ENCODE data around the gene KHDRBS2. TPM values are rescaled to one million over a fixed set of nuclear protein-coding genes. Genes with fewer than 3 reads are reported as not detected.

The KHDRBS2 gene
- total and polyA plus RNA-seq, 8 donors = 0.05 to 0.12 (median 0.09) TPM; not detected in 3

GRCh38 chr6:61950811-61951210 is 335.2 kb downstream of the KHDRBS2 start:
- DNase-seq = no peak
- WGBS, 2 donors = 50 to 51% methylated on average over 1 of the region's 1 CpG
- FAIRE-seq = no peak
- Histone ChIP-seq H3K27me3 (no peaks in the 10 kb centered on the region), H3K27ac (no peak overlapping the region), H3K4me1 (no peaks in the 10 kb centered on the region), H3K36me3 (no peaks in the 10 kb centered on the region), H3K9me3 (no peaks in the 10 kb centered on the region), H3K4me3 (no peak overlapping the region)
- no peak for TF ChIP-seq CTCF (IDR thresholded peaks at IDR 0.05)
- ATAC-seq = no peak
- intact Hi-C loops (cut with DNase I) = no loop called here

GRCh38 chr6:61949971-61950370 is 336.1 kb downstream of the KHDRBS2 start:
- Histone ChIP-seq H3K36me3 (no peaks in the 10 kb centered on the region), H3K27ac (no peak overlapping the region), H3K4me3 (no peak overlapping the region), H3K9me3 (no peaks in the 10 kb centered on the region), H3K27me3 (no peaks in the 10 kb centered on the region), H3K4me1 (no peaks in the 10 kb centered on the region)
- no peak for TF ChIP-seq CTCF (IDR thresholded peaks at IDR 0.05)
- ATAC-seq (no peak), DNase-seq (no peak), FAIRE-seq (no peak)
- 48 to 62% methylated on average over 1 of the region's 1 CpG for WGBS, 2 donors
- intact Hi-C loops (cut with DNase I) = no loop called here

GRCh38 chr6:61949161-61949560 is 336.9 kb downstream of the KHDRBS2 start:
- Histone ChIP-seq H3K36me3 (no peaks in the 10 kb centered on the region), H3K4me3 (no peak overlapping the region), H3K27me3 (no peaks in the 10 kb centered on the region), H3K4me1 (no peaks in the 10 kb centered on the region), H3K27ac (no peak overlapping the region), H3K9me3 (no peaks in the 10 kb centered on the region)
- ATAC-seq = no peak
- no peak for TF ChIP-seq CTCF (IDR thresholded peaks at IDR 0.05)
- intact Hi-C loops (cut with DNase I) = no loop called here
- FAIRE-seq = no peak
- no peak for DNase-seq

- Histone ChIP-seq H3K36me3 (no peaks in the 10 kb centered on the region), H3K4me1 (no peaks in the 10 kb centered on the region), H3K27me3 (no peaks in the 10 kb centered on the region), H3K27ac (no peak overlapping the region), H3K4me3 (no peak overlapping the region), H3K9me3 (no peaks in the 10 kb centered on the region)
- DNase-seq (no peak), ATAC-seq (no peak), FAIRE-seq (no peak)
- TF ChIP-seq CTCF (IDR thresholded peaks at IDR 0.05) = no peak
- intact Hi-C loops (cut with DNase I) = no loop called here
Observed at GRCh38 chr6:61947311-61947947, 338.6 kb downstream of the KHDRBS2 start.

GRCh38 chr6:61940919-61941318 is 345.1 kb downstream of the KHDRBS2 start:
- intact Hi-C loops (cut with DNase I) = no loop called here
- no peak overlapping the region for H3K4me3 ChIP-seq
- H3K27ac ChIP-seq = no peak overlapping the region
- FAIRE-seq (no peak), DNase-seq (peak in 1 of 6 donors; percentile 22), ATAC-seq (no peak)
- WGBS, 2 donors = 66 to 78% methylated on average over 2 of the region's 2 CpGs
- no peaks in the 10 kb centered on the region for H3K36me3 ChIP-seq
- H3K27me3 ChIP-seq = no peaks in the 10 kb centered on the region
- H3K9me3 ChIP-seq = no peaks in the 10 kb centered on the region
- H3K4me1 ChIP-seq = no peaks in the 10 kb centered on the region
- TF ChIP-seq CTCF (IDR thresholded peaks at IDR 0.05) = no peak
